Activated CD8-positive, alpha-beta memory T cell treated with anti-CD3 and anti-CD28 coated beads, Interleukin-2, amount 10 ng/mL, durations not matched to agents 7 days and 5 days (primary cell): ENCODE measurements around the gene OR1J1. TPM values are rescaled to one million over a fixed set of nuclear protein-coding genes. Genes with fewer than 3 reads are reported as not detected.

ENCODE experiments used
- total RNA-seq, 2 experiments: library from RNA; stranded (reverse); gene quantifications; one replicate each; pipeline ENCODE4 v1.2.3, GENCODE V29; 2021

The OR1J1 gene
- total RNA-seq, 2 experiments from 2014 or later, result not detected

Other genes with a start within 250 kb of the OR1J1 start
- not detected for gene LHX6, start 249.0 kb downstream of the OR1J1 start, total RNA-seq
- gene RBM18, start 213.1 kb downstream of the OR1J1 start, total RNA-seq, result 10 to 100 TPM; 23.8 to 24.4 TPM
- gene MRRF, start 213.0 kb downstream of the OR1J1 start, total RNA-seq, result 10 to 100 TPM; 27.9 to 39.5 TPM
- 1 to 10 TPM in 1 of 2 experiments, under 1 TPM in 1; 0.35 to 1.0 TPM for gene PTGS1, start 106.9 kb downstream of the OR1J1 start, total RNA-seq
- gene OR1J2, start 32.9 kb upstream of the OR1J1 start, total RNA-seq, result not detected
- gene OR1J4, start 41.2 kb upstream of the OR1J1 start, total RNA-seq, result not detected
- not detected for gene OR1N1, start 49.4 kb upstream of the OR1J1 start, total RNA-seq
- gene OR1N2, start 75.2 kb upstream of the OR1J1 start, total RNA-seq, result not detected
- not detected for gene OR1L8, start 105.5 kb upstream of the OR1J1 start, total RNA-seq
- under 1 TPM in 1 of 2 experiments, not detected in 1; 0.40 TPM for gene OR1Q1, start 136.8 kb upstream of the OR1J1 start, total RNA-seq
- under 1 TPM in 1 of 2 experiments, not detected in 1; 0.41 TPM for gene OR1B1, start 179.7 kb upstream of the OR1J1 start, total RNA-seq
- gene OR1L1, start 183.8 kb upstream of the OR1J1 start, total RNA-seq, result not detected
- gene OR1L3, start 197.2 kb upstream of the OR1J1 start, total RNA-seq, result not detected
- not detected for gene OR1L4, start 246.1 kb upstream of the OR1J1 start, total RNA-seq